K562 (cell line): Measurements from ENCODE around the gene KCNA10. TPM values are rescaled to one million over a fixed set of nuclear protein-coding genes. Genes with fewer than 3 reads are reported as not detected.

Source experiments
- CREBBP ChIP-seq: IDR thresholded peaks from one replicate; pipeline ENCODE4 v1.6.1; 2012; ENCODE audit warnings: low read depth, mild to moderate bottlenecking, control low read depth, inconsistent platforms, low read length
- ETV1 ChIP-seq: fragments of 450-650 bp; conservative IDR thresholded peaks from 2 replicates; pipeline ENCODE4 v1.6.1; 2016; ENCODE audit warnings: missing genetic modification characterization, control low read depth, low read depth, missing compliant biosample characterization
- JUNB ChIP-seq: fragments of 450-650 bp; formaldehyde crosslinking; conservative IDR thresholded peaks from 2 replicates; pipeline ENCODE4 v1.4.0; 2020; ENCODE audit warnings: mild to moderate bottlenecking
- KLF10 ChIP-seq: fragments of 250-450 bp; sonication (Bioruptor Pico); IDR thresholded peaks from 2 replicates; pipeline ENCODE4 v1.6.1; 2021; ENCODE audit warnings: matching md5 sums
- NCOR1 ChIP-seq: fragments of 450-650 bp; IDR thresholded peaks from 2 replicates; pipeline ENCODE4 v1.6.1; 2016; ENCODE audit warnings: mild to moderate bottlenecking, moderate library complexity
- PPARD ChIP-seq: fragments of 250-450 bp; sonication (Bioruptor Pico); IDR thresholded peaks from 2 replicates; pipeline ENCODE4 v1.8.0; 2022; ENCODE audit warnings: inconsistent platforms, mild to moderate bottlenecking, moderate library complexity
- PYGO2 ChIP-seq: fragments of 450-650 bp; IDR thresholded peaks from 2 replicates; pipeline ENCODE4 v1.6.1; 2016; ENCODE audit warnings: mild to moderate bottlenecking, missing genetic modification characterization, moderate library complexity, missing compliant biosample characterization
- SFPQ ChIP-seq: fragments of 200-400 bp; formaldehyde crosslinking; IDR thresholded peaks from 2 replicates; pipeline ENCODE4 v1.6.1; 2017; ENCODE audit warnings: mild to moderate bottlenecking, low read depth, low read length, moderate library complexity
- SMARCB1 ChIP-seq: IDR thresholded peaks from 2 replicates; pipeline ENCODE4 v1.6.1; 2011; ENCODE audit warnings: improper control_type of control experiment, low read depth; ENCODE audit not compliant: insufficient read length
- SREBF1 ChIP-seq: fragments of 150-350 bp; IDR thresholded peaks from 2 replicates; pipeline ENCODE4 v1.6.1; 2014; ENCODE audit warnings: antibody characterized with exemption, low read depth, low read length, borderline replicate concordance
- TEAD1 ChIP-seq, 2 experiments: fragments of 450-650 bp in 1 of 2; sonication (generic) in 1 of 2; formaldehyde crosslinking; IDR thresholded peaks; 2 replicates each; pipeline versions ENCODE4 v1.4.0 to v1.8.0; 2020 to 2022; ENCODE audit warnings: mild to moderate bottlenecking in 2 of 2, missing genetic modification reagents in 1 of 2
- THAP7 ChIP-seq: fragments of 250-450 bp; sonication (Bioruptor Pico); IDR thresholded peaks from 2 replicates; pipeline ENCODE4 v1.5.0; 2021
- WHSC1 ChIP-seq: IDR thresholded peaks from one replicate; pipeline ENCODE4 v1.6.1; 2012; ENCODE audit warnings: low read length, control low read depth, inconsistent platforms
- ZBTB49 ChIP-seq: sonication (generic); formaldehyde crosslinking; IDR thresholded peaks from 2 replicates; pipeline ENCODE4 v1.8.0; 2022; ENCODE audit warnings: missing genetic modification reagents, mild to moderate bottlenecking, borderline replicate concordance
- ZFP36 ChIP-seq: fragments of 150-350 bp; IDR thresholded peaks from 2 replicates; pipeline ENCODE4 v1.6.1; 2018; ENCODE audit warnings: low read length, low read depth; ENCODE audit not compliant: partially characterized antibody
- ZNF253 ChIP-seq: fragments of 250-450 bp; sonication (Bioruptor Pico); conservative IDR thresholded peaks from 2 replicates; pipeline ENCODE4 v1.6.1; 2021; ENCODE audit warnings: mild to moderate bottlenecking
- ZNF655 ChIP-seq: fragments of 250-450 bp; sonication (Bioruptor Pico); IDR thresholded peaks from 2 replicates; pipeline ENCODE4 v1.5.0; 2021
- ZNF766 ChIP-seq: fragments of 200-800 bp; sonication (Bioruptor generic); conservative IDR thresholded peaks from 2 replicates; pipeline ENCODE4 v1.6.1; 2016; ENCODE audit warnings: missing genetic modification characterization, missing compliant biosample characterization
- ZNF780A ChIP-seq: fragments of 250-450 bp; sonication (Bioruptor Pico); IDR thresholded peaks from 2 replicates; pipeline ENCODE4 v1.5.0; 2021; ENCODE audit warnings: mild to moderate bottlenecking
- polyA plus RNA-seq, 8 experiments: library from polyadenylated mRNA; depleted of rRNA in 4 of 8; stranded (reverse) in 5 of 8; unstranded in 3 of 8; fragments of >200 nt; fragmentation: Nextera tagmentation in 2 of 8; fragmentation: Illumina TruSeq in 1 of 8; extraction: Ambion mirVana in 2 of 8; extraction: Trizol in 1 of 8; gene quantifications; 2 replicates each; pipeline versions ENCODE4 v1.2.1 to v1.2.3, GENCODE V29; 2011 to 2014; ENCODE audit warnings: inconsistent platforms in 1 of 8, missing spikeins in 1 of 8
- total RNA-seq, 7 experiments: library from RNA; depleted of rRNA in 6 of 7; stranded (reverse); fragments of >200 nt in 6 of 7; fragmentation: Illumina TruSeq in 2 of 7; extraction: Trizol in 2 of 7; gene quantifications; 2 replicates each; pipeline versions ENCODE4 v1.2.1 to v1.2.3, GENCODE V29; 2011 to 2021; ENCODE audit warnings: low replicate concordance in 1 of 7

Gene KCNA10
- total and polyA plus RNA-seq, 9 of the 15 experiments (the other 6 are each of a cell fraction or from before 2014, with no cell fraction given) = not detected

GRCh38 chr1:110542725-110543124 lies 23.8 kb upstream of the KCNA10 start (continued):
- no peak for TF ChIP-seq ZBTB49 (CRISPR knock-in tag)
- no peak for TF ChIP-seq KLF10 (CRISPR knock-in tag)
- TF ChIP-seq CREBBP = no peak
- no peak for TF ChIP-seq ETV1
- TF ChIP-seq TEAD1 (CRISPR knock-in tag; IDR thresholded peaks at IDR 0.05) = no peak
- no peak for TF ChIP-seq ZNF780A (CRISPR knock-in tag)
- TF ChIP-seq SREBF1 = no peak
- no peak for TF ChIP-seq THAP7
- TF ChIP-seq SMARCB1 = no peak
- 0 out of 2 replicates have a peak, but pooled peaks have one; percentile 10 for TF ChIP-seq PYGO2 (tag)
- TF ChIP-seq SFPQ = no peak
- no peak for TF ChIP-seq ZNF655 (CRISPR knock-in tag)
- no peak for TF ChIP-seq WHSC1
- TF ChIP-seq NCOR1 = no peak
- no peak for TF ChIP-seq ZFP36
- TF ChIP-seq PPARD (CRISPR knock-in tag) = no peak
- TF ChIP-seq ZNF766 = peak; percentile 74; the same call in 1 of the 2 replicates
- no peak for TF ChIP-seq JUNB
- TF ChIP-seq ZNF253 (CRISPR knock-in tag) = no peak
